Ovary (tissue), 3 donors: ENCODE results near the gene RBM20.

ENCODE experiments used
- CTCF ChIP-seq, 3 donors: fragments of 450-650 bp in 2 of 3; fragments of 200-600 bp in 1 of 3; IDR thresholded peaks; one replicate each; pipeline versions ENCODE4 v1.5.1 to v1.8.0; 2016 to 2022; ENCODE audit warnings: antibody characterized with exemption in 3 of 3, mild to moderate bottlenecking in 1 of 3
- EP300 ChIP-seq: sonication (generic); formaldehyde crosslinking; IDR thresholded peaks from one replicate; pipeline ENCODE4 v1.6.1; 2017; ENCODE audit warnings: antibody characterized with exemption
- POLR2A ChIP-seq: fragments of 450-650 bp; IDR thresholded peaks from one replicate; pipeline ENCODE4 v1.6.1; 2017; ENCODE audit warnings: antibody characterized with exemption, mild to moderate bottlenecking, moderate library complexity
- donor health status: DM: no; HTN: no; CAD: no.

GRCh38 chr10:110671788-110672579, 27.8 kb downstream of the RBM20 start:
- TF ChIP-seq CTCF (IDR thresholded peaks at IDR 0.05) (peak; percentile 18 to 48 (median 39)), EP300 (no peak), POLR2A (no peak)
